Esophagus squamous epithelium (tissue), 4 donors: ENCODE data around the gene MIEF2.

Experiments
- CTCF ChIP-seq, 6 experiments: fragments of 450-650 bp in 4 of 6; fragments of 200-600 bp in 2 of 6; sonication (generic) in 2 of 6; IDR thresholded peaks; one replicate each; pipeline ENCODE4 v1.5.1; 2016 to 2019; ENCODE audit warnings: antibody characterized with exemption in 6 of 6, mild to moderate bottlenecking in 4 of 6, moderate library complexity in 4 of 6
- POLR2A ChIP-seq, 4 donors: fragments of 450-650 bp; IDR thresholded peaks; one replicate each; pipeline ENCODE4 v1.6.1; 2017; ENCODE audit warnings: antibody characterized with exemption in 4 of 4, mild to moderate bottlenecking in 4 of 4, moderate library complexity in 3 of 4

GRCh38 chr17:18253947-18254821 is 6.3 kb upstream of the MIEF2 start:
- no peak for TF ChIP-seq CTCF (IDR thresholded peaks at IDR 0.05)
- TF ChIP-seq POLR2A (IDR thresholded peaks at IDR 0.05): no peak
